HG03064 (cell line): Measurements from ENCODE around the gene VPS4B.
"Not testable (repeated sequence)": the region's sequence is repeated elsewhere in the genome, so short reads cannot be mapped to it uniquely, and the experiment has no call there.

Experiments used
- ATAC-seq: cut with Tn5 transposase; IDR thresholded peaks from one replicate; pipeline ENCODE4 v1.9.1; 2021; ENCODE audit warnings: low read depth; ENCODE audit not compliant: unreplicated experiment

VPS4B gene

DNA sequence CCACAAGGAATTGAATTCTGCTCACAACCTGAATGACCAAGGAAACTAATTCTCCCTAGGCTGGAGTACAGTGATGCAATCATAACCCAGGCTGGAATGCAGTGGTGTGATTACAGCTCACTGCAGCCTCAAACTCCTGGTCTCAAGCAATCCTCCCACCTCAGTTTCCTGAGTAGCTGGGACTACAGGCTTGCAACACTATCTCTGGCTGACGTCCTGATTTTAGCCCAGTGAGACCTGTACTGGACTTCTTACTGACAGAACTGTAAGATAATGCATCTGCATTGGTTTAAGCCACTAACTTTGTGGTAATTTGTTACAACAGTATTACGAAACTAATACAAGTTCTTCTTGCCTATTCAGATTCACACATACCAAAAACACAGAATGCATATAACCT lies 45.7 kb downstream of the VPS4B start:
- ATAC-seq, result no peak

DNA sequence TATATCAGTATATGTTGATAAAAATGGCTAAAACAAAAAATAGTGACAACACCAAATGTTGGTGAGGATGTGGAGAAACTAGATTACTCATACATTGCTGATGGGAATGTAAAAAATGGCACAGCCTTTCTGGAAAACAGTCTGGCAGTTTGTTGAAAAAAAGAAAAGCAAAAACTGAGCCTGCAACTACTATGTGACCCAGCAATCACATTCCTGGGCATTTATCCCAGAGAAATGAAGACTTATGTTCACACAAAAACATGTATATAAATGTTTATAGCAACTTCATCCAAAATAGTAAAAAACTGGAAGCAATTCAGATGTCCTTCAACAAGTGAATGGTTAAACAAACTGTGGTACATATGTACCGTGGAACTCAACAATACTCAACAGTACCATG lies 47.7 kb downstream of the VPS4B start:
- no peak for ATAC-seq

DNA sequence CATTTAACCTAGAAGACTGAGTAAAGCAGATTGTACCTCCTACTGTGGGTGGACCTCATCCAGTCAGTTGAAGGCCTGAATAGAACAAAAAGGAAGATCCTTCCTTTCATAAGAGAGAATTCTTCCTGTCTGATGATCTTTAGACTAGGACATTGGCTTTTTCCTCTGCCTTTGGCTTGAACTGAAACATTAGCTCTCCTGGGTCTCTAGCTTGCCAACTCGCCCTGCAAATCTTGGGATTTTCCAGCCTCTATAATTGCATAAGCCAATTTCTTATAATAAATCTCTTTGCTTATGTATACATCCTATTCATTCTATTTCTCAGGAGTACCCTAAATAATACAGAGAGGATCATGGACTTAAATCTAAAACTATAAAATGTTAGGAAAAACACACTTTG lies 49.1 kb downstream of the VPS4B start:
- ATAC-seq, result no peak

DNA sequence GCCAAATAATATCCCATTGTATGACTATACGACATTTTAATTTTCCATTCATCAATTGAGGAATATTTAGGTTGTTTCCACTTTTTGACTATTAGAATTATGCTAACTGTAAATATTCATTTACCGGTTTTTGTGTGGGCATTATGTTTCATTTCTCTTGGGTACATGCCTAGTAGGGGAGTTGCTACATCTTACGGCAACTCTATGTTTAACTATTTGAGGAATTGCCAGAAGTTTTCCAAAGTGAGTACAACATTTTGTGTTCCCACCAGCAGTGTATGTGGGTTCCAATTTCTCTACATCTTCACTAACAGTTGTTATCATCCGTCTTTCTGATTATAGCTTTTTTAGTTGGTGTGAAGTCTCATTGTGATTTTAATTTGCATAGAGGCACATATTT lies 53.7 kb downstream of the VPS4B start:
- no peak for ATAC-seq

DNA sequence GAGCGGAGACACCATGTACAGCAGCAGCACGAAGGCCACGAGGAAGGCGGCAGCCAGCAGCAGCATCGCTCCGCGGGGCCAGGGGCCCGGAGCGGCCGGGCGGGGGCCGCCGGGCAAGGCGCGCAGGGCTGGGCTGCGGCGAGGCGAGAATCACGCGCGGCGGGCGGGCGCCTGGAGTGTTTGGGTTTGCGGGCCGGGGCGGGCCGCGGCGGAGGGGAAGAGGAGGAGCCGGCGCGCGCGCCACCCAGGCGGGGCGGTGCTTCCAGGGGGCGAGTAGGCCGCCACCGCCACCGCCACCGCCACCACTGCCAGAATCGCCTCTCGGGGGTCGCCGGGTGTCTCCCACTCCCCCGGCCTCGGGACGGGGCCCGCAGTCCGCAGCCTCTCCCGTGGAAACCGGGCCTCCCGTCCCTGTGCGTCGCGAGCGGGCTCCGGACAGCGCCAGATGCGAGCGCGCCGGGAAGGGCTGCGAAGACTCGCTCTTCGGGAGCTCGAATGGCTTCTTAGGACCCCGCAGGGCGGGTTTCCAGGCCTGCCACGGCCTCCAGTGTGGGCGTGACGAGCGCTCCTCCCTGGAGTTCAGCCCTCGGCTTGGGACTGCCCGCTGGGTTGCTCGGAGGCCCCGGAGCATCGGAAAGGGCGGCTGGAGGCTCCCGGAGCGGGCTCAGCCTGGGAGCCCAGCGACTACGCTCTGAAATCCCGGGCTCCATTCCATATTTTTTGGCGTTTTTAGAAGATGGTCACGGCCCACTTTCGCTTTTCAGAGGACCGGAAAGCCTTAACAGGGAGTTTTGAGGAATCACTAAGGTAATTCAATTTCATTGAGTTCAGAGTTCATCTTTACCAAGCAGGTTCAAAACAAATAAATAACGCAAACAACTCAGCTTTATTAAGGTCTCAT lies 55.0 kb downstream of the VPS4B start, which contains the start of gene KDSR:
KDSR (minus strand) TSS at position 154 of the 901 bp plus-strand sequence; CDS start at position 66, 88 bp downstream.
- ATAC-seq, result peak; percentile 83

DNA sequence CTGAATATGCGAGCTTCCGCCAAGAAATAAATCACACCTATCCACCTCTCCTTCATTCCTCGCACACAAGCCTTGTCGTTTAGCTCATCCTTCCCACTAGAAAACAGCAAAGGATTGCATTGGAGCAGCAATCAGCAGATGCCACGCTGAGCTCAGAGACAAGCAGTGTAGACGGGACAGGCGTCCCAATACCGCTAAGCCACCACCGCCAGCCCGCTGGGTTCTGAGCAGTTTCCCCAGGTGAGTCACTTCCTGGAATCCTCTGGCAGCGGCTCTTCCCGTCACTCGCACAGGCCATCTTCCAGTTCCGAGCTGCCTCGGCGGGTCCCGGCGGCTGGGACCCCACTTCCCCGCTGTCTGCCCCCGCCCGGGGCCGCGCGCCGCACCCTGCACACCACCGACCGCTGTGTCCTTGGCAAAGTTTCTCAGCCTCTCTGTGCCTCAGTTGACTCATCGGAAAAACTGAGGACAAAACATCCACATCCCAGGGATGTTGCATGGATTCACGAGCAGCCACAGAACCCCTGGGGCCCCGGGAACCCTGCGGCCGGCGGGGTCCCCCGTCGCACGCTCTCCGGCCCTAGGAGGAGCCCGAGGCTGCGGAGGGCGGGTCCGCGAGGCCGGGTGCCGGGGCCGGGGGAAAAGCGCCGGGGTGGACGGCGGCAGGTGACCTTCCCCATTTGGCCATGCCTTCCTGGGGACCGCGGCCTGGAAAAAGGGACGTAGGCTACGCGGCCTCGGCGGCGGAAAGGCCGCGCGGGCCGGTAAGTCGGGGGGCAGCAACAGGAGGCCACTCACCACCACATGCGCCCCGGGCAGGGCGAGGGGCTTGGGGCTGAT lies 55.8 kb downstream of the VPS4B start:
- peak; percentile 25 for ATAC-seq

DNA sequence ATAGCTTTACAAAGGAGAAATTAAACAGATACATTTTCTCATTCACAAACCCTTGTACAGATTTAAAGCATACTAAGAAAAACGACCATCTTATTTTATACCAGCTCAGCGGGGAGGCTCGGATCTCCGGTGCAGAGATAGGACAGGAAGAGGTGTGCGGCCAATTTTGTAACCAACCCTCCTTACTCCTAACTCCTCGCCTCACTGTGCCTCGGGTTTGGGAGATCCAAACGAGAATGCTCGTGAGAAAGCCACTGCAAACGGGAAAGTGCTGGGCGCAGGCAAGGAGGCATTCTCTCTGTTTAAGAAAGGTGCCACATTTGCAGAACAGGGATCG lies 56.4 kb downstream of the VPS4B start:
- no peak for ATAC-seq

DNA sequence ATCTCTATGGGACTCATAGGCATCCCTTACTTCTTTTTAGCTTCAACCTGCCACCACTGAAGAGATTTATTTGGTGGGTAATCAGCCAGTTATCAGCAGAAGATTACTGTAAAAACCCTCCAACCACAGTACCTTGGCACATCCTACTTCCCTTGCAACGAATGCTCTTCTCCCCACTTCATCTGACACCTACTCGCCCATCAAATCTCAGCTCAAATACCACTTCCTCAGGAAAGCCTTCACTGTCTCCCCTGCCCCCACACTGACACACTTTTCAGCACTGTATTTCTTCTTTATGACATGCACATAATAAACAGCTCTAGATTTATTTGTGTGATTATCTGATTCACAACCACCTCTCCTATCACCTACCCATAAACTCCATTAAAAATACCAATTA lies 58.3 kb downstream of the VPS4B start:
- no peak for ATAC-seq

DNA sequence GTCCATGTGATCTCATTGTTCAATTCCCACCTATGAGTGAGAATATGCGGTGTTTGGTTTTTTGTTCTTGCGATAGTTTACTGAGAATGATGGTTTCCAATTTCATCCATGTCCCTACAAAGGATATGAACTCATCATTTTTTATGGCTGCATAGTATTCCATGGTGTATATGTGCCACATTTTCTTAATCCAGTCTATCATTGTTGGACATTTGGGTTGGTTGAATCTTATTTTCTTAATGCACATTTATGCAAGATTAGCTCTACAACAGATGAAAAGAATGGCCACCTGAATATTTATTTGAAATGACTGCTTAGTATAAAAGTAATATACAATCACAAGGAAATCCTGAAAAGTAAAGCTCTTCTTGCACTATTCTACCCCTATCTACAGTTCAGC lies 58.9 kb downstream of the VPS4B start:
- not testable (repeated sequence) for ATAC-seq

DNA sequence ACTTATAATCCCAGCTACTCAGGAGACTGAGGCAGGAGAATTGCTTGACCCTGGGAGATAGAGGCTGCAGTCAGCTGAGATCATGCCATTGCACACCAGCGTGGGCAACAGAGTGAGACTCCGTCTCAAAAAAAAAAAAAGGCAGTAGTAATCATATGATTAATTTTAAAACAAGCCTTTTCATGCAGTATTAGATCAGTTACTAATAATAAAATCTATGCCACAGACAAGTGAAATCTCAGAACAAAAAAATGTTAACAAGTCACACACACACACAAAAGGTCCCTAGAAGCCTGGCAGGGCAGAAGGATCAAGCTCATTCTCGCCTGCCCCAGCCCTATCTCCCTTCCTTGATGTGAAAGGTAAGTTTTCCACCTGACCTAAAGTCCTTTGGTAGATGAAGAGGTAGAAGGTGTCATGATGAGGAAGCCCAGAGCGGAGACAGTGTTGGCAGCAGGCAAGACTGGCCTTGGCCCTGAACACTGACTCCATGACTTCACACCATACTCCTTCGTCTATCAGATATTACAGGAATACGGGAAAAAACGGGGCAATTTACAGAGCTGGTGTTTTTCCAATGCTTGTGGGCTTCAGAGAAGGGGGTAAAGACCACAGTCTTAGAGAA lies 65.9 kb downstream of the VPS4B start:
- no peak for ATAC-seq

DNA sequence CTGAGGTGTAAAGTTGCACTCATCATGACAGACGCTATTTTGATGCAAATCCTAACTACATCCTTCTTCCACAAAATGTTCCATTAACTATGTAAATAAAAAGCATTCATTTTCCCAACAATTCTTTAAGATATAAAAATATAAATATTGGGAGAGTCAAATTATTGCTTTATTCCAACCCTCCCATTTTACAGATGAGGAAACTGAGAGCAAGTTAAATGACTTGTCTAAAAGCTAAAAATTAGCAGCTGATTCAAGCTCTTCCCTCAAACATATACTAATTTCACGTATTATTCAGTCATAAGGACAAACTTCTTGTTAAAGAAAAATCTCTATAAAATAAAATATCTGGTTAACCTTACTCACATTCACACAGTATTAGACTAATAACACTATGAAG lies 72.0 kb downstream of the VPS4B start:
- no peak for ATAC-seq

DNA sequence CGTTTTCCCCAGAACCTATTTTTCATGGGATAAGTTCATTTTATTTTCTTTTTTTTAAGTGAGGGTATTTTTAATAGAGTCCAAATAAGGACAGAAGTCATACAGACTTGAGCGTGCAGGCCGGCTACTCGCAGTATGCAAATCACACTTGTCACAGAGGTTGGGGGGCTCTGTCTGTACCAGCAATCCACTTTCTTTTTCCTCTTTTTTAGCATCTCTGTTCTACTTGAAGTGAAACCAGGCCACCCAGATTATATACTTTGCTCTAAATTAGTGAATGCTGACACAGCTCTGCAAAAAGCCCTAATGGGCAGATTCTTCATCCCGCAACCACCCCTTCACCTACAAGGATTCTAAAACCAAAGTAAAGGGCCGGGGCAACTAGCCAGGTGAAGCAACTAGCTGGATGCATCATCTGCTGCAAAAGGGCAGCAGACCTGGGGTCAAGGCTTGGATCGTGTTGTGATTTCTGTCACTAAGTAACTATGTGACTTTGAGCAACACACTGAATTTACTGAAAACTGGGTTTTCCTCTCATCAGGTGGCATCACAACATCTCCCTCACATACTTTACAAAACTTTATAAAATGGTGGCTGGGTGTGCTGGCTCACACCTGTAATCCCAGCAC lies 73.7 kb downstream of the VPS4B start:
- ATAC-seq, result no peak

DNA sequence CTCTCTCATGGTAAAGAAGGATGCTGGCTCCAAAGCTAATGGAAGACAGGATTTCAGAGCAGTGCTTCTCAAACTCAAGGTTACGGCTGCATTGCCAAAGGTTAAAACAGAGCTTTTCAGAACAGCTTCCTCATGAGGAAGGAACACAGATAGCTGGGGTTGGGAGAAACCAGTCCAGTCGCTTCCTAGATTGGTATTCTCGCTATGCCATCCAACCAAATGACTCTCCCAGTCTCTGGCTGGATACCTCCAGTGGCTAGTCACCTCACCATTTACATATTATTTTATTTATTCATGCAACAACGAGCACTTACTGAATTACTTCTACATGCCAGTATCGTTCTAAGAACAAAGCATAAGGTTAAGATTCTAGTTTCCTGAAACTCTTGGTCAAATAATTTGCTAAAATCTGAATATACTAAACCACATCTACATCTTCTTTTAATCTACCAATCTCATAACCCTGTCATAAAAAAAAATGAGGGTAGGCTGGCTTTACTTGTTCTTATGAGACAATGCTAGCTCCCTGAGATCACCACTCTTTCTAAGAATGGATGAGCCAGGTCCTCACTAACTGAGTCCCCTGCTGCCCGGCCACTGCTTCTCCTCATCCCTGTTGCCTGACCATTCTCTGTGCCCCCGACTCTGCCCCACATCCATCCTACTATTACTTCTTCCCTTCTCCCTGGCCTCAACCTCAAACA lies 75.6 kb downstream of the VPS4B start:
- ATAC-seq, result no peak

DNA sequence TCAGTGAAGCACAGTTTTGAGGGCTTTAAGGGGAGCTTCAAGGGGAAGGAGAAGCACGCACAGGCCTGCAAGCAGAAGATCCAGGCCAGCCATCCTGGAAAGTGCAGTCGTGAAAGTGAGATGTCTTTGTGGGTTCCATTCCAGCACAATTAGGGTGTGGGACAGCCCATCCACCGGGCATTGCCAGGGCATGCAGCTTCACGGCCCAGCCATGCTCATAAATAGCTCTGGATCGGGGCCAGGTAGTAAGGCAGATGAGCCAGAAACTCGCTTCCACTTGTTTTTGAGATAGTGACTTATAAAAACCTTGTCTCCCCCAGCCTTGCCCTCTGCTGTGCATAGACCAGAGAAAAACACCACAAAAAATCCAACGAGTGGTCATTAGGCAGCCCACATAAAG lies 76.2 kb downstream of the VPS4B start:
- ATAC-seq, result no peak

DNA sequence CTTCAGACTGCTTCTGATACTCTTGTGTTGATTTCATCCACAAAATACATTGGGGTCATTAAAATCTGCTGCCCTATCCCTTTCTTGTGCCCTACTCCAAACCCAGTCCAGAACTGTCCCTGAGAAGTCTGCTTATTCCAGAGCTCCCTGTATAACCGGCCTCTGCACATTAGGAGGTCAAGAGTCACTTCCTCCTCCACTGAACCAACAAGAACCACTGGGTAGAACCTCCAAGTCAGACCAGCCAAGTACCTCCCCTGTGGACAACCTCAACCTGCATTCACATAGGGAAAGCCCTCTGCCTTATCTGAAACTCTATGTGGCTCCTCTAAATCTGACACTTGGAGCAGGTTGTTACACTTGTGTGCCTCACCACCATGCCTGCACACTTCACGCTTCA lies 77.4 kb downstream of the VPS4B start:
- ATAC-seq, result no peak

DNA sequence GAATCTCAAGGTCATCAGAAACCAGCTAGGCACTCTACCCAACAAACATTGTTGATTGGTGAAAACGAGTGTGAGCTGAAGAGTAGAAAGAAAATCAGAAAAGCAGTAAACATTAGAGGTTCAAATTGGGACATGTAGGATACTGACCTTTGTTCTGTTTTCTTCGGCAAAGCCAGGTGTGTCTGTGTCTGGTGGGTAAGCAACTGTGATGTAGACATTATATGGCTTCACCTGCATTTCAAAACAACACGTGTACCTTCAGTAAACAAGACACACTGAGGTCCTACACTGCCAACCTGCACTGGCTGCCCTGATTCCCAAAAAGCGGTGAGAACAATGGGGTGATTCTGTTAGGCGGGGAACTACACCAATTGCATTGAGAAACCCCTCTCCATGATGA lies 78.0 kb downstream of the VPS4B start:
- no peak for ATAC-seq

DNA sequence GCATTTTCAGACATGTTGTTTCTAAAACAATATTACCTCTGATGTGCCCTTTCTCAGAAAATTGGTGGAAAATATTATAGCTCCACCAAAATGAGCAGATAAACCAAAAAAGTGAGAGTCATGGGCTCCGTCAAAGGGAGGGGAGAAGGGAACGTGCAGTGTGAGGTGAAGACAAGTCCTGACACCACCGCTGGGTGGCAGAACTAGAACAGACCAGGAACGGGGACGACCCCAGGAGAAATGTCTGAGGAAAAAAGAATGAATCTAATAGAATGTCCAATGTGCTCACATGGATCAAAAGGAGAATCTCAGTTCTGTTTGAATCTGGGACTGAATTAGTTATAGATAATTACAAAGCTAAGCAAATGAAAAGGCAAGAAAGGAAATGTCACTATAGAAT lies 80.1 kb downstream of the VPS4B start:
- no peak for ATAC-seq

DNA sequence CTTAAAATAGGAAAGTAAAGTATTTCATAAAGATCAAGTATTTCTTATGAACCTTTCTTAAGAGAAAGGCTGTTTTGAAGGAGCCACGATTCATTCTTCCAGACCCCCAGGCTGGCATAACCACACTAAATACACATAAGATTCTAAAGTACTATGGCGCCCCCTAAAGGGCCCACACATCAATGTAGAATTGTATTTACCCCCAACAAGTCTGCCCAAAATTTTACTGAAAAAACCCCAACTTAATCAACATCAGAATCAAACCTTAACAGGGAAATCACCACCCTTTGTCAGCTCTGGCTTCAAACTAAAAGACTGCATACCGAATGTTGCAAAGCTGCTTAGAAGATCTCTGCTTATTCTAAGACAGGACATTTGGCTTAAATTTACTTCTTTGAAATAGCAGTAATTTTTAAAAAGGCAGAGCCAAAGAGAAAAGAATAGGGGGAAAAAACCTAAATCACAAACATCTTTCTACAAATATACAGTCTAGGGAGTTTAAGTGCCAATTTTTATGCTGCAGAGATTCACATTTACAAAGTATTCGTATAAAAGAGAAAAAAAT lies 82.3 kb downstream of the VPS4B start:
- ATAC-seq, result no peak
